GM20431 (cell line): ENCODE data around the gene FAM229B.

Source experiments
- in situ Hi-C: fragments of 300-500 bp; cut with MseI, MboI; formaldehyde crosslinking; loops from one replicate; pipeline ENCODE4 v1.15.0; 2020; ENCODE audit warnings: low sequenced_read_pairs; ENCODE audit not compliant: unreplicated experiment

Gene FAM229B

GRCh38 chr6:112130878-112131277, 43.5 kb downstream of the FAM229B start:
- in situ Hi-C loops: no loop called here

GRCh38 chr6:112139052-112139451, 51.7 kb downstream of the FAM229B start:
- in situ Hi-C loops: no loop called here

- in situ Hi-C loops: no loop called here
Measured at GRCh38 chr6:112141707-112142106, 54.3 kb downstream of the FAM229B start.

GRCh38 chr6:112144145-112144926, 56.9 kb downstream of the FAM229B start:
- in situ Hi-C loops: no loop called here

GRCh38 chr6:112145080-112145573, 57.7 kb downstream of the FAM229B start:
- in situ Hi-C loops: no loop called here

GRCh38 chr6:112148103-112148502, 60.7 kb downstream of the FAM229B start:
- in situ Hi-C loops: no loop called here

- in situ Hi-C loops: no loop called here
Measured at GRCh38 chr6:112149236-112149635, 61.8 kb downstream of the FAM229B start.

- in situ Hi-C loops: no loop called here
Measured at GRCh38 chr6:112149719-112150263, 62.4 kb downstream of the FAM229B start.

- in situ Hi-C loops: no loop called here
Measured at GRCh38 chr6:112150363-112150762, 63.0 kb downstream of the FAM229B start.
